Endothelial cell of umbilical vein (primary cell): ENCODE results near the gene CDK7. TPM values are rescaled to one million over a fixed set of nuclear protein-coding genes. Genes with fewer than 3 reads are reported as not detected.

Source experiments
- BruUV-seq: library from RNA; stranded (reverse); fragments of 400-500 nt; replicated peaks from 2 replicates; lab custom pipeline; 2021; lab: Mats Ljungman, UMichigan
- CTCF ChIA-PET: fragments of 300-600, 350-600 bp; sonication (Branson Sonifier 250); formaldehyde crosslinking; loops from one replicate; lab custom pipeline; 2021; ENCODE audit warnings: antibody characterized with exemption, inconsistent platforms; lab: Charles Lee
- POLR2A ChIA-PET: fragments of 300-600, 350-600 bp; sonication (Branson Sonifier 250); formaldehyde crosslinking; loops from one replicate; lab custom pipeline; 2021; ENCODE audit warnings: antibody characterized with exemption, inconsistent platforms; lab: Charles Lee
- DNase-seq: peaks from one replicate; pipeline ENCODE4 v3.0.0-alpha.2; 2011; ENCODE audit warnings: low read depth, low spot score
- FAIRE-seq: peaks from 2 replicates; lab custom pipeline; 2011; peaks lifted over from hg19 to GRCh38; lab: Jason Lieb, UNC
- H2AFZ ChIP-seq: 2 replicates; pipeline ENCODE4 v1.6.0; 2012; ENCODE audit warnings: low read depth, low read length, control low read depth, inconsistent platforms
- H3K27ac ChIP-seq: 2 replicates; pipeline ENCODE4 v1.5.1; 2011; ENCODE audit warnings: low read depth, mild to moderate bottlenecking, control low read depth, low read length, moderate library complexity; ENCODE audit not compliant: insufficient read depth
- H3K27me3 ChIP-seq, 2 experiments: 2 replicates each; pipeline versions ENCODE4 v1.6.0 to v1.6.1; 2011; ENCODE audit warnings: low read length in 2 of 2, mixed read lengths in 1 of 2; ENCODE audit not compliant: control insufficient read depth in 2 of 2, insufficient read depth in 2 of 2
- H3K36me3 ChIP-seq, 2 experiments: 2 replicates in 1 of 2; 3 replicates in 1 of 2; pipeline ENCODE4 v1.5.1; 2011; ENCODE audit warnings: low read length in 2 of 2, mild to moderate bottlenecking in 1 of 2, moderate library complexity in 1 of 2; ENCODE audit not compliant: control insufficient read depth in 2 of 2, insufficient read depth in 2 of 2; ENCODE audit errors: extremely low read depth in 1 of 2
- H3K4me1 ChIP-seq: 3 replicates; pipeline ENCODE4 v1.5.1; 2011; ENCODE audit warnings: mild to moderate bottlenecking, low read length; ENCODE audit not compliant: control insufficient read depth, insufficient read depth; ENCODE audit errors: extremely low read depth
- H3K4me2 ChIP-seq: 2 replicates; pipeline ENCODE4 v1.6.1; 2011; ENCODE audit warnings: low read length, control low read depth, mixed read lengths; ENCODE audit not compliant: insufficient read depth
- H3K4me3 ChIP-seq, 3 experiments: fragments of 200-600 bp in 1 of 3; sonication (generic), shearing (Covaris generic) in 1 of 3; replicated peaks in 1 of 3; 2 replicates each; pipeline ENCODE4 v1.5.1; 2011 to 2016; ENCODE audit warnings: control low read depth in 3 of 3, low read length in 3 of 3, mild to moderate bottlenecking in 2 of 3, inconsistent platforms in 1 of 3, low read depth in 1 of 3, moderate library complexity in 1 of 3; ENCODE audit not compliant: insufficient read depth in 1 of 3
- H3K79me2 ChIP-seq: 2 replicates; pipeline ENCODE4 v1.6.0; 2012; ENCODE audit warnings: low read length, inconsistent platforms; ENCODE audit not compliant: control insufficient read depth, insufficient read depth
- H3K9ac ChIP-seq: replicated peaks from 2 replicates; pipeline ENCODE3; 2011; ENCODE audit warnings: low read length, control low read depth; ENCODE audit not compliant: insufficient read depth; ENCODE audit errors: extremely low read depth
- H3K9me1 ChIP-seq: replicated peaks from 3 replicates; pipeline ENCODE4 v1.6.0; 2011; ENCODE audit warnings: mild to moderate bottlenecking, low read length; ENCODE audit not compliant: control insufficient read depth, insufficient read depth; ENCODE audit errors: extremely low read depth
- H3K9me3 ChIP-seq: replicated peaks from 2 replicates; pipeline ENCODE4 v1.5.1; 2012; ENCODE audit warnings: low read length, inconsistent platforms; ENCODE audit not compliant: control insufficient read depth, insufficient read depth
- H4K20me1 ChIP-seq: replicated peaks from 2 replicates; pipeline ENCODE3; 2011; ENCODE audit warnings: mild to moderate bottlenecking, low read length; ENCODE audit not compliant: control insufficient read depth, insufficient read depth; ENCODE audit errors: extremely low read depth
- EZH2 ChIP-seq: IDR thresholded peaks from 2 replicates; pipeline ENCODE4 v1.6.1; 2012; ENCODE audit warnings: borderline replicate concordance, low read depth, mild to moderate bottlenecking, moderate library complexity, low read length, inconsistent platforms; ENCODE audit not compliant: severe bottlenecking
- FOS ChIP-seq: IDR thresholded peaks from 2 replicates; pipeline ENCODE4 v1.6.1; 2011; ENCODE audit warnings: mild to moderate bottlenecking, low read length, moderate library complexity, borderline replicate concordance; ENCODE audit not compliant: insufficient read depth
- GATA2 ChIP-seq: IDR thresholded peaks from 2 replicates; pipeline ENCODE4 v1.7.0; 2011; ENCODE audit warnings: low read depth, mild to moderate bottlenecking, moderate library complexity, mixed read lengths, low read length; ENCODE audit not compliant: insufficient read length, insufficient read depth
- JUN ChIP-seq: IDR thresholded peaks from 2 replicates; pipeline ENCODE4 v1.6.1; 2011; ENCODE audit warnings: borderline replicate concordance, low read depth; ENCODE audit not compliant: insufficient read length, insufficient read depth
- MYC ChIP-seq: IDR thresholded peaks from one replicate; pipeline ENCODE4 v1.6.1; 2011; ENCODE audit warnings: mild to moderate bottlenecking, low read depth, low read length
- POLR2A ChIP-seq: IDR thresholded peaks from 2 replicates; pipeline ENCODE4 v1.6.1; 2012; ENCODE audit warnings: low read depth, mild to moderate bottlenecking, control low read depth, low read length
- POLR2AphosphoS5 ChIP-seq: IDR thresholded peaks from 2 replicates; pipeline ENCODE4 v1.6.1; 2012; ENCODE audit warnings: low read depth, mild to moderate bottlenecking, control low read depth, low read length, moderate library complexity; ENCODE audit not compliant: insufficient read depth
- dilution Hi-C: fragments of 300-500 bp; cut with MboI; formaldehyde crosslinking; loops from one replicate; pipeline ENCODE4 v1.15.0; 2019; ENCODE audit warnings: low sequenced_read_pairs; ENCODE audit not compliant: extremely low pct_ligation_motif_present
- intact Hi-C: fragments of 100-400 bp; cut with micrococcal nuclease; formaldehyde crosslinking; loops from one replicate; pipeline ENCODE4 v1.10.0; 2022
- polyA plus RNA-seq, 4 experiments: library from polyadenylated mRNA; depleted of rRNA in 3 of 4; stranded (reverse) in 3 of 4; unstranded in 1 of 4; fragments of >200 nt; gene quantifications; 2 replicates each; pipeline versions ENCODE4 v1.2.1 to v1.2.3, GENCODE V29; 2011 to 2012; ENCODE audit warnings: missing spikeins in 1 of 4
- total RNA-seq: library from RNA; stranded (reverse); gene quantifications from 2 replicates; pipeline ENCODE4 v1.2.3, GENCODE V29; 2021
- TF ChIP-seq, protein P1 (sequence below): IDR thresholded peaks from 2 replicates; pipeline ENCODE4 v1.6.1; 2011; ENCODE audit not compliant: insufficient read depth, insufficient read length
- TF ChIP-seq, protein P2 (sequence below), 2 donors: IDR thresholded peaks; 1 replicate in 1 of 2; 2 replicates in 1 of 2; pipeline ENCODE4 v1.5.1; 2011; ENCODE audit warnings: low read length in 2 of 2, mild to moderate bottlenecking in 2 of 2, moderate library complexity in 2 of 2, control low read depth in 1 of 2, inconsistent platforms in 1 of 2, low read depth in 1 of 2; ENCODE audit not compliant: insufficient read depth in 1 of 2; ENCODE audit errors: extremely low read depth in 1 of 2

CDK7 gene
- total and polyA plus RNA-seq, 2 donors (not counting 3 experiments of a cell fraction or from before 2014, with no cell fraction given), result 24.6 to 38.1 TPM

- H3K4me1 ChIP-seq, result peaks cover 12% of the 10 kb centered on the region
- dilution Hi-C loops, result no loop called here
- no peaks in the 10 kb centered on the region for H4K20me1 ChIP-seq
- DNase-seq (no peak), FAIRE-seq (peak; percentile 18)
- TF ChIP-seq, protein P1, sequence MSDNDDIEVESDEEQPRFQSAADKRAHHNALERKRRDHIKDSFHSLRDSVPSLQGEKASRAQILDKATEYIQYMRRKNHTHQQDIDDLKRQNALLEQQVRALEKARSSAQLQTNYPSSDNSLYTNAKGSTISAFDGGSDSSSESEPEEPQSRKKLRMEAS, result no peak
- TF ChIP-seq POLR2AphosphoS5 (no peak), MYC (no peak)
- TSS peak; percentile 96 for BruUV-seq
- H3K9ac ChIP-seq, result peak overlapping the region; percentile 92
- H3K9me3 ChIP-seq, result no peaks in the 10 kb centered on the region
- intact Hi-C loops, result loop anchor here (1.0 kb wide), 3 partner anchors 21 to 46 kb away; partner anchors contain the start of genes CCNB1 and CDK7
- peak overlapping the region; percentile 82 for H3K4me2 ChIP-seq
- H3K79me2 ChIP-seq, result peaks cover 2% of the 10 kb centered on the region
- no peaks in the 10 kb centered on the region for H3K36me3 ChIP-seq
- peak overlapping the region; percentile 56 to 91 (median 80) for H3K4me3 ChIP-seq
- CTCF ChIA-PET, result interaction anchor here (0.6 to 3.0 kb wide), 4 partner anchors 9 to 178 kb away, joined by 3 to 12 read pairs (median 3); partner anchors contain the start of gene SLC30A5
- H3K27ac ChIP-seq, result peak overlapping the region; percentile 73
- H2AFZ ChIP-seq, result peak overlapping the region; percentile 93
- POLR2A ChIA-PET, result interaction anchor here (0.6 kb wide), 1 partner anchor 72 kb away, joined by 3 read pairs; no protein-coding TSS in a partner anchor
- H3K27me3 ChIP-seq, result no peaks in the 10 kb centered on the region
- H3K9me1 ChIP-seq, result no peaks in the 10 kb centered on the region
Measured at GRCh38 chr5:69188811-69189161, 45.9 kb upstream of the CDK7 start.

GRCh38 chr5:69189162-69190086, 45.3 kb upstream of the CDK7 start, which contains the start of gene CENPH:
TSS of gene CENPH (plus strand) at chr5:69189583. CDS start at chr5:69189635, 52 bp downstream.
- Histone ChIP-seq H3K4me3 (peak within 1 kb of the TSS; percentile 56 to 91 (median 80)), H2AFZ (peak within 1 kb of the TSS; percentile 96), H4K20me1 (no peaks in the 10 kb centered on the region), H3K4me2 (peak within 1 kb of the TSS; percentile 82), H3K9me3 (no peaks in the 10 kb centered on the region), H3K79me2 (peaks cover 2% of the 10 kb centered on the region), H3K4me1 (peaks cover 12% of the 10 kb centered on the region), H3K9me1 (no peaks in the 10 kb centered on the region), H3K36me3 (no peaks in the 10 kb centered on the region), H3K27ac (peak within 1 kb of the TSS; percentile 73), H3K27me3 (no peaks in the 10 kb centered on the region), H3K9ac (peak within 1 kb of the TSS; percentile 92)
- dilution Hi-C loops, result no loop called here
- DNase-seq (peak; percentile 92), FAIRE-seq (peak; percentile 91)
- intact Hi-C loops, result loop anchor here (1.0 kb wide), 4 partner anchors 22 to 145 kb away; partner anchors contain the start of genes CCNB1 and CDK7
- peak; percentile 78 for TF ChIP-seq POLR2A
- no peak for TF ChIP-seq EZH2
- TF ChIP-seq FOS, result no peak
- TF ChIP-seq, protein P1, result peak; percentile 15
- no peak for TF ChIP-seq MYC
- TF ChIP-seq GATA2, result no peak
- TF ChIP-seq, protein P2, sequence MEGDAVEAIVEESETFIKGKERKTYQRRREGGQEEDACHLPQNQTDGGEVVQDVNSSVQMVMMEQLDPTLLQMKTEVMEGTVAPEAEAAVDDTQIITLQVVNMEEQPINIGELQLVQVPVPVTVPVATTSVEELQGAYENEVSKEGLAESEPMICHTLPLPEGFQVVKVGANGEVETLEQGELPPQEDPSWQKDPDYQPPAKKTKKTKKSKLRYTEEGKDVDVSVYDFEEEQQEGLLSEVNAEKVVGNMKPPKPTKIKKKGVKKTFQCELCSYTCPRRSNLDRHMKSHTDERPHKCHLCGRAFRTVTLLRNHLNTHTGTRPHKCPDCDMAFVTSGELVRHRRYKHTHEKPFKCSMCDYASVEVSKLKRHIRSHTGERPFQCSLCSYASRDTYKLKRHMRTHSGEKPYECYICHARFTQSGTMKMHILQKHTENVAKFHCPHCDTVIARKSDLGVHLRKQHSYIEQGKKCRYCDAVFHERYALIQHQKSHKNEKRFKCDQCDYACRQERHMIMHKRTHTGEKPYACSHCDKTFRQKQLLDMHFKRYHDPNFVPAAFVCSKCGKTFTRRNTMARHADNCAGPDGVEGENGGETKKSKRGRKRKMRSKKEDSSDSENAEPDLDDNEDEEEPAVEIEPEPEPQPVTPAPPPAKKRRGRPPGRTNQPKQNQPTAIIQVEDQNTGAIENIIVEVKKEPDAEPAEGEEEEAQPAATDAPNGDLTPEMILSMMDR (IDR thresholded peaks at IDR 0.05; ENCODE audit: extremely low read depth in 1 of 2, insufficient read depth in 1 of 2, low read depth in 1 of 2, low read length in 2 of 2), result no peak
- no peak for TF ChIP-seq POLR2AphosphoS5
- no peak for TF ChIP-seq JUN
- BruUV-seq, result TSS peak; percentile 79
- CTCF ChIA-PET, result interaction anchor here (0.8 to 3.0 kb wide), 3 partner anchors 8 to 96 kb away, joined by 3 to 12 read pairs (median 3); partner anchors contain the start of gene SLC30A5
- POLR2A ChIA-PET, result interaction anchor here (0.6 kb wide), 1 partner anchor 72 kb away, joined by 3 read pairs; no protein-coding TSS in a partner anchor
